HEK293T (cell line): ENCODE data around the gene MYOZ3.

ENCODE experiments used
- CTCF ChIA-PET: fragments of 350-600 bp; formaldehyde crosslinking; extraction: SDS; loops from one replicate; lab custom pipeline; 2021; ENCODE audit warnings: antibody characterized with exemption, inconsistent platforms; lab: Yijun Ruan, JAX
- POLR2A ChIA-PET: fragments of 350-600 bp; formaldehyde crosslinking; extraction: SDS; loops from one replicate; lab custom pipeline; 2020; ENCODE audit warnings: antibody characterized with exemption, inconsistent platforms; lab: Yijun Ruan, JAX
- DNase-seq: peaks from one replicate; pipeline ENCODE4 v3.0.0; 2012; ENCODE audit warnings: mixed read lengths; ENCODE audit errors: extremely low spot score
- ARNT ChIP-seq: fragments of 450-650 bp; IDR thresholded peaks from 2 replicates; pipeline ENCODE4 v1.6.1; 2017; ENCODE audit warnings: mild to moderate bottlenecking
- BHLHE40 ChIP-seq: fragments of 450-650 bp; IDR thresholded peaks from 2 replicates; pipeline ENCODE4 v1.6.1; 2016; ENCODE audit warnings: mild to moderate bottlenecking, moderate library complexity, borderline replicate concordance
- CTBP1 ChIP-seq: fragments of 450-650 bp; IDR thresholded peaks from 2 replicates; pipeline ENCODE4 v1.6.1; 2016; ENCODE audit warnings: borderline replicate concordance
- ELF4 ChIP-seq: fragments of 450-650 bp; IDR thresholded peaks from 2 replicates; pipeline ENCODE4 v1.6.1; 2017; ENCODE audit warnings: antibody characterized with exemption
- FOXA1 ChIP-seq: fragments of 450-650 bp; IDR thresholded peaks from 2 replicates; pipeline ENCODE4 v1.6.1; 2016; ENCODE audit warnings: mild to moderate bottlenecking
- FOXK2 ChIP-seq: fragments of 450-650 bp; IDR thresholded peaks from 2 replicates; pipeline ENCODE4 v1.6.1; 2016; ENCODE audit warnings: mild to moderate bottlenecking
- FOXM1 ChIP-seq: fragments of 450-650 bp; IDR thresholded peaks from 2 replicates; pipeline ENCODE4 v1.6.1; 2017; ENCODE audit warnings: mild to moderate bottlenecking, borderline replicate concordance
- HDGF ChIP-seq: fragments of 450-650 bp; IDR thresholded peaks from 2 replicates; pipeline ENCODE4 v1.6.1; 2017; ENCODE audit warnings: antibody characterized with exemption, borderline replicate concordance
- L3MBTL2 ChIP-seq: fragments of 450-650 bp; conservative IDR thresholded peaks from 2 replicates; pipeline ENCODE4 v1.6.1; 2016; ENCODE audit warnings: mild to moderate bottlenecking
- LEF1 ChIP-seq: fragments of 450-650 bp; IDR thresholded peaks from 2 replicates; pipeline ENCODE4 v1.6.1; 2017; ENCODE audit warnings: mild to moderate bottlenecking, borderline replicate concordance
- NFRKB ChIP-seq: fragments of 450-650 bp; IDR thresholded peaks from 2 replicates; pipeline ENCODE4 v1.6.1; 2016; ENCODE audit warnings: mild to moderate bottlenecking, moderate library complexity
- SP1 ChIP-seq: fragments of 450-650 bp; IDR thresholded peaks from 2 replicates; pipeline ENCODE4 v1.6.1; 2017
- SUZ12 ChIP-seq: fragments of 450-650 bp; IDR thresholded peaks from 2 replicates; pipeline ENCODE4 v1.6.1; 2016; ENCODE audit warnings: mild to moderate bottlenecking
- TARDBP ChIP-seq: fragments of 450-650 bp; IDR thresholded peaks from 2 replicates; pipeline ENCODE4 v1.6.1; 2016
- ZNF384 ChIP-seq: fragments of 450-650 bp; IDR thresholded peaks from 2 replicates; pipeline ENCODE4 v1.6.1; 2016
- TF ChIP-seq, protein P1 (sequence below): fragments of 450-650 bp; IDR thresholded peaks from 2 replicates; pipeline ENCODE4 v1.6.1; 2016

MYOZ3 gene

DNA sequence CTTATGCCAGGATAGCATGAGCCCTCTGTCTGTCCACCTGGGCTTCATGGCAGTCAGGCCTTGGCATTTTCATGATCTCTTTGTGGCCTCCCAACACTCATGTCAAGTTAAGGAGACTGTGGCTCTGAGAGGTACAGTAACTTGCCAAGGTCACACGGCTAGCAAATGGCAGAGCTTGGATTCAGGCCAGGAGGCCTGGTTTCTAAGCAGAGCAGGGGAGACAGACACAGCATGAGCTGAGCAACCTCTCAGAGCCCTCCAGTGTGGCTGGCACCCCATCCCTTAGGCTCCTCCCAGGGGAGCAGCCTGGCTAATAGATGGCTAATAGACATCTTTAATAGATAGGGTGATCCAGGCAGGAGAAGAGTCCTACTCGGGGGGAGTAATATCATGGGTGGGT lies 16.5 kb upstream of the MYOZ3 start:
- ChIA-PET POLR2A (interaction anchor here (0.9 to 1.1 kb wide), 2 partner anchors 10 to 56 kb away, joined by 4 to 5 read pairs; partner anchors contain the start of gene RBM22), CTCF (interaction anchor here (0.6 to 2.0 kb wide), 4 partner anchors 11 to 102 kb away, joined by 3 to 7 read pairs (median 5); no protein-coding TSS in a partner anchor)
- no peak for TF ChIP-seq ARNT
- no peak for TF ChIP-seq SUZ12
- TF ChIP-seq FOXA1, result no peak
- no peak for TF ChIP-seq CTBP1
- no peak for TF ChIP-seq L3MBTL2
- no peak for TF ChIP-seq ZNF384
- TF ChIP-seq FOXK2, result no peak
- TF ChIP-seq NFRKB, result no peak
- no peak for TF ChIP-seq TARDBP
- TF ChIP-seq ELF4, result no peak
- no peak for TF ChIP-seq FOXM1
- no peak for DNase-seq

DNA sequence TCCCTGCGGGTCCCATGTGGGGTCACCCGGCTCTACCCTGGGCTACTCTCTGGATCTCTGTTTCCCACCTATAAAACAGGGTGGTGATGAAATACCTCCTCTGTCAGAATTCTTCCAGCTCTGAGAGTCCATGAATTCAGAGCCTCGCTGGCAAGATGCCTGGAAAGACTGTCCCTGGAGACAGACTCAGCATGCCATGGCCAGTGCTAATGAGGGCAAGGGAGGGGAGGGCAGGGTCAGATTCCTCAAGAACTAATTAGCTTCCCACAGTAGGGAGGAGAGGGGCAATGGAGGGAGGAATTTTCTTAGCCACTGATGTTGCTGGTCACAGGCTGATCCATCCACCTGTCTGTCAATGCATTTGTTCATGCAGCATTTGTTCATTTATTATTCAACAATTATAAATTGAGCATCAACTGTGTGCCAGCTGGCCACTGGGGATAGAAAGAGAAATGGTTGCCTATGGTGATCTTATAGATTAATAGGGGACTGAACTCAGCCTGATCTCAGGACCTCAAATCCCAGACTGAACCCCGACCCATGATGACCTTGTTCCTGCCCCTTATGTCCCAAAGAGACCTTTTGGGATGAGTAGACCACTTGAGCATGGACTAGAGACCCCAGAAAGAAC lies 15.9 kb upstream of the MYOZ3 start:
- TF ChIP-seq FOXK2 (no peak), FOXM1 (no peak), L3MBTL2 (no peak), BHLHE40 (no peak), ARNT (no peak), SP1 (no peak), CTBP1 (no peak), HDGF (no peak), TARDBP (no peak), NFRKB (no peak), SUZ12 (no peak), LEF1 (no peak), ZNF384 (no peak), FOXA1 (no peak), ELF4 (no peak)
- TF ChIP-seq, protein P1, sequence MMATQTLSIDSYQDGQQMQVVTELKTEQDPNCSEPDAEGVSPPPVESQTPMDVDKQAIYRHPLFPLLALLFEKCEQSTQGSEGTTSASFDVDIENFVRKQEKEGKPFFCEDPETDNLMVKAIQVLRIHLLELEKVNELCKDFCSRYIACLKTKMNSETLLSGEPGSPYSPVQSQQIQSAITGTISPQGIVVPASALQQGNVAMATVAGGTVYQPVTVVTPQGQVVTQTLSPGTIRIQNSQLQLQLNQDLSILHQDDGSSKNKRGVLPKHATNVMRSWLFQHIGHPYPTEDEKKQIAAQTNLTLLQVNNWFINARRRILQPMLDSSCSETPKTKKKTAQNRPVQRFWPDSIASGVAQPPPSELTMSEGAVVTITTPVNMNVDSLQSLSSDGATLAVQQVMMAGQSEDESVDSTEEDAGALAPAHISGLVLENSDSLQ, result no peak
- ChIA-PET CTCF (interaction anchor here (0.6 to 1.1 kb wide), 3 partner anchors 10 to 98 kb away, joined by 3 to 7 read pairs (median 3); no protein-coding TSS in a partner anchor), POLR2A (interaction anchor here (0.9 to 1.2 kb wide), 3 partner anchors 10 to 55 kb away, joined by 3 to 5 read pairs (median 4); partner anchors contain the start of gene RBM22)
- no peak for DNase-seq

DNA sequence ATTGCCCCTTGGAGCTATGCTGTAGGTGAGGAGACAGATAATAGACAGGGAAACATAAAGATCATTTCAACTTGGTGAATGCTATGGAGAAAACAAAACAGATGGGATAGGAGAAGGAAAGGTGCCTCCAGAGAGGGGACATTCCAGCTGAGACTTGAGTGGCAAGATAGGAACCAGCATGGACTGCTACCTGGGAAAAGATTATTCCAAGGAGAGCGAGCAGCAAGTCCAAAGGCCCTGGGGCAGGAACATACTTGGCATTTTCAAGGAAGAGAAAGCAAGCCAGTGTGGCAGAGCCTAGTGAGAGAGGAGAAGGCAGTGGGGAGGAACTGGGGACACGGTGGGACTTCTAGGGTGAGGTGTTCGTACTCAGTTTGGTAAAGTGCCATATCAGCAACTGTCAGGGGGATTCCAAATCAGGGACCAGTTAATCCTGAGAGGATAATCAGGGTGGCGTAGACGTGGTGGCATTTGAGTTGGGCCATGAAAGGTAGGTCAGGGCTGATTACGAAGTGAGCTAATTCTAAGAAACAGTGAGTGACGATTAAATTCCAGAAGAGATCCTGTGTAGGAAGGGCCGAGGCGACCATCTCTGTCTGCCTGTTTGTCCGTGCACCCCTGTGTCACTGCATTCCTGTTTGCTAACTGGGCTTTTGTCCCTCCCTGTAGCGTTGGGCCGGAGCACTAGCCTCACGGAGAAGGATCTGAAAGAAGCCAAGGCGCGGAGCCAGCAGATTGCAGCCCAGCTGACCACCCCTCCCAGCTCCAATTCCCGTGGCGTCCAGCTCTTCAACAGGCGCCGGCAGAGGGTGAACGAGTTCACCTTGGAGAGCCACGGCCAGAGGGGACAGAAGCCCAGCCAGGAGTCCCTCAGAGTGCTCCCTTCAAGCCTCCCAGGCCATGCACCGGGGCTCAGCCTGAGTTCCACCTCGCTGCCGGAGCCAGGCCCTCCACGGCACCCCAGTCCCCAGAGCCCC lies 13.5 kb upstream of the MYOZ3 start:
- TF ChIP-seq NFRKB, result no peak
- no peak for TF ChIP-seq L3MBTL2
- TF ChIP-seq ARNT, result no peak
- no peak for TF ChIP-seq TARDBP
- no peak for TF ChIP-seq BHLHE40
- no peak for TF ChIP-seq FOXM1
- no peak for TF ChIP-seq FOXA1
- TF ChIP-seq HDGF, result no peak
- TF ChIP-seq FOXK2, result no peak
- no peak for TF ChIP-seq LEF1
- TF ChIP-seq ZNF384, result no peak
- TF ChIP-seq, protein P1, result no peak
- no peak for TF ChIP-seq SP1
- TF ChIP-seq SUZ12, result no peak
- no peak for TF ChIP-seq CTBP1
- TF ChIP-seq ELF4, result no peak
- POLR2A ChIA-PET, result no interaction called here
- CTCF ChIA-PET, result interaction anchor here (1.0 kb wide), 1 partner anchor 86 kb away, joined by 3 read pairs; no protein-coding TSS in a partner anchor
- no peak for DNase-seq

DNA sequence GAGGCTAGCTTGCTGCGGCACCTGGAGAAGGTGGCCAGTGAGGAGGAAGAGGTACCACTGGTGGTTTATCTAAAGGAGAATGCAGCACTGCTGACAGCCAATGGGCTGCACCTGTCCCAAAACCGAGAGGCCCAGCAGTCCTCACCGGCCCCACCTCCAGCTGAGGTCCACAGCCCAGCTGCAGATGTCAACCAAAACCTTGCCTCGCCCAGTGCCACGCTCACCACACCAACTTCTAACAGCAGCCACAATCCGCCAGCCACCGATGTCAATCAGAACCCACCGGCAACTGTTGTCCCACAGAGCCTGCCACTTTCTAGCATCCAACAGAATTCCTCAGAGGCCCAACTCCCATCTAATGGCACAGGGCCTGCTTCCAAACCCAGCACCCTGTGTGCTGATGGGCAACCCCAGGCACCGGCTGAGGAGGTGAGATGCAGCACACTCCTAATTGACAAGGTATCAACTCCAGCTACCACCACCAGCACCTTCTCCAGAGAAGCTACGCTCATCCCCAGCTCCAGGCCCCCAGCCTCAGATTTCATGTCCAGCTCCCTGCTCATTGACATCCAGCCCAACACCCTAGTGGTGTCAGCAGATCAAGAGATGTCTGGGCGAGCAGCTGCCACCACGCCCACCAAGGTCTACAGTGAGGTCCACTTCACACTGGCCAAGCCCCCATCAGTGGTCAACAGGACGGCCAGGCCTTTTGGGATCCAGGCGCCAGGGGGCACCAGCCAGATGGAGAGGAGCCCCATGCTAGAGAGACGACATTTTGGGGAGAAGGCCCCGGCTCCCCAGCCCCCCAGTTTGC lies 12.6 kb upstream of the MYOZ3 start:
- CTCF ChIA-PET, result no interaction called here
- DNase-seq, result no peak
- TF ChIP-seq BHLHE40 (no peak), TARDBP (no peak), SP1 (no peak), SUZ12 (no peak), ARNT (no peak), FOXM1 (no peak), L3MBTL2 (no peak), LEF1 (no peak), NFRKB (no peak), FOXA1 (no peak), FOXK2 (no peak), ELF4 (no peak), ZNF384 (no peak)
- POLR2A ChIA-PET, result no interaction called here
